IPS-15b (cell line): ENCODE measurements around the gene JAG1.

Experiments
- H3K27me3 ChIP-seq: one replicate; pipeline ENCODE4 v1.6.1; 2013; ENCODE audit warnings: low read length; ENCODE audit not compliant: control insufficient read depth, insufficient read depth
- H3K36me3 ChIP-seq: one replicate; pipeline ENCODE4 v1.6.1; 2013; ENCODE audit warnings: low read length; ENCODE audit not compliant: control insufficient read depth, insufficient read depth
- H3K4me1 ChIP-seq: one replicate; pipeline ENCODE4 v1.6.1; 2013; ENCODE audit warnings: mild to moderate bottlenecking, low read length; ENCODE audit not compliant: control insufficient read depth, insufficient read depth
- H3K4me3 ChIP-seq: one replicate; pipeline ENCODE4 v1.5.1; 2013; ENCODE audit warnings: low read depth, low read length
- H3K9ac ChIP-seq: one replicate; pipeline ENCODE4 v1.6.1; 2013; ENCODE audit warnings: low read depth, mild to moderate bottlenecking, low read length
- H3K9me3 ChIP-seq: one replicate; pipeline ENCODE4 v1.6.1; 2013; ENCODE audit warnings: mild to moderate bottlenecking, low read length; ENCODE audit not compliant: control insufficient read depth, insufficient read depth

JAG1 gene

GRCh38 chr20:10673176-10673841 lies 490 bp downstream of the JAG1 start:
- Histone ChIP-seq H3K4me1 (peaks cover 26% of the 10 kb centered on the region), H3K4me3 (peak overlapping the region; percentile 77), H3K27me3 (peaks cover 2% of the 10 kb centered on the region), H3K9ac (peak overlapping the region; percentile 85), H3K9me3 (no peaks in the 10 kb centered on the region), H3K36me3 (no peaks in the 10 kb centered on the region)

- H3K4me1 ChIP-seq: peaks cover 26% of the 10 kb centered on the region
- H3K9me3 ChIP-seq: no peaks in the 10 kb centered on the region
- H3K27me3 ChIP-seq: peaks cover 2% of the 10 kb centered on the region
- H3K9ac ChIP-seq: peak overlapping the region; percentile 85
- H3K4me3 ChIP-seq: peak overlapping the region; percentile 77
- H3K36me3 ChIP-seq: no peaks in the 10 kb centered on the region
Measured at GRCh38 chr20:10672624-10673127, 1.1 kb downstream of the JAG1 start.

- Histone ChIP-seq H3K36me3 (no peaks in the 10 kb centered on the region), H3K9me3 (no peaks in the 10 kb centered on the region), H3K27me3 (peaks cover 2% of the 10 kb centered on the region), H3K4me1 (peaks cover 26% of the 10 kb centered on the region), H3K9ac (peak overlapping the region; percentile 85), H3K4me3 (peak overlapping the region; percentile 77)
Measured at GRCh38 chr20:10671919-10672623, 1.7 kb downstream of the JAG1 start.

- peaks cover 2% of the 10 kb centered on the region for H3K27me3 ChIP-seq
- H3K4me1 ChIP-seq: peaks cover 26% of the 10 kb centered on the region
- no peaks in the 10 kb centered on the region for H3K36me3 ChIP-seq
- peak overlapping the region; percentile 77 for H3K4me3 ChIP-seq
- H3K9ac ChIP-seq: no peak overlapping the region
- H3K9me3 ChIP-seq: no peaks in the 10 kb centered on the region
Measured at GRCh38 chr20:10671221-10671918, 2.4 kb downstream of the JAG1 start.

- Histone ChIP-seq H3K4me3 (peak overlapping the region; percentile 77), H3K4me1 (peaks cover 27% of the 10 kb centered on the region), H3K9ac (no peak overlapping the region)
Measured at GRCh38 chr20:10670501-10671220, 3.1 kb downstream of the JAG1 start.

GRCh38 chr20:10669843-10670446 lies 3.9 kb downstream of the JAG1 start:
- Histone ChIP-seq H3K9me3 (no peaks in the 10 kb centered on the region), H3K4me1 (peaks cover 28% of the 10 kb centered on the region), H3K9ac (no peak overlapping the region), H3K27me3 (peaks cover 2% of the 10 kb centered on the region), H3K36me3 (no peaks in the 10 kb centered on the region), H3K4me3 (peak overlapping the region; percentile 77)

More at GRCh38 chr20:10670501-10671220, 3.1 kb downstream of the JAG1 start:
- no peaks in the 10 kb centered on the region for H3K36me3 ChIP-seq
- H3K27me3 ChIP-seq: peaks cover 2% of the 10 kb centered on the region
- no peaks in the 10 kb centered on the region for H3K9me3 ChIP-seq

GRCh38 chr20:10668677-10669368 lies 5.0 kb downstream of the JAG1 start:
- H3K4me3 ChIP-seq: no peak overlapping the region
- no peak overlapping the region for H3K9ac ChIP-seq
- H3K27me3 ChIP-seq: peaks cover 2% of the 10 kb centered on the region
- H3K36me3 ChIP-seq: no peaks in the 10 kb centered on the region
- no peaks in the 10 kb centered on the region for H3K9me3 ChIP-seq
- peaks cover 35% of the 10 kb centered on the region for H3K4me1 ChIP-seq

- Histone ChIP-seq H3K9me3 (no peaks in the 10 kb centered on the region), H3K4me3 (no peak overlapping the region), H3K9ac (no peak overlapping the region), H3K36me3 (no peaks in the 10 kb centered on the region), H3K27me3 (peaks cover 2% of the 10 kb centered on the region), H3K4me1 (peaks cover 46% of the 10 kb centered on the region)
Measured at GRCh38 chr20:10667560-10668167, 6.1 kb downstream of the JAG1 start.

- no peaks in the 10 kb centered on the region for H3K27me3 ChIP-seq
- H3K4me1 ChIP-seq: peaks cover 46% of the 10 kb centered on the region
- H3K9me3 ChIP-seq: no peaks in the 10 kb centered on the region
- H3K9ac ChIP-seq: no peak overlapping the region
- no peaks in the 10 kb centered on the region for H3K36me3 ChIP-seq
- no peak overlapping the region for H3K4me3 ChIP-seq
Measured at GRCh38 chr20:10667077-10667401, 6.8 kb downstream of the JAG1 start.

GRCh38 chr20:10666221-10667076 lies 7.3 kb downstream of the JAG1 start:
- no peaks in the 10 kb centered on the region for H3K9me3 ChIP-seq
- peaks cover 46% of the 10 kb centered on the region for H3K4me1 ChIP-seq
- H3K4me3 ChIP-seq: no peak overlapping the region
- H3K27me3 ChIP-seq: no peaks in the 10 kb centered on the region
- no peak overlapping the region for H3K9ac ChIP-seq
- H3K36me3 ChIP-seq: no peaks in the 10 kb centered on the region
